GM19351 (cell line): ENCODE results near the gene RHPN2.
"Not testable (repeated sequence)": the region's sequence is repeated elsewhere in the genome, so short reads cannot be mapped to it uniquely, and the experiment has no call there.

Experiments used
- ATAC-seq: cut with Tn5 transposase; IDR thresholded peaks from one replicate; pipeline ENCODE4 v1.9.1; 2021; ENCODE audit warnings: mild to moderate bottlenecking, moderate library complexity; ENCODE audit not compliant: unreplicated experiment

RHPN2 gene

DNA sequence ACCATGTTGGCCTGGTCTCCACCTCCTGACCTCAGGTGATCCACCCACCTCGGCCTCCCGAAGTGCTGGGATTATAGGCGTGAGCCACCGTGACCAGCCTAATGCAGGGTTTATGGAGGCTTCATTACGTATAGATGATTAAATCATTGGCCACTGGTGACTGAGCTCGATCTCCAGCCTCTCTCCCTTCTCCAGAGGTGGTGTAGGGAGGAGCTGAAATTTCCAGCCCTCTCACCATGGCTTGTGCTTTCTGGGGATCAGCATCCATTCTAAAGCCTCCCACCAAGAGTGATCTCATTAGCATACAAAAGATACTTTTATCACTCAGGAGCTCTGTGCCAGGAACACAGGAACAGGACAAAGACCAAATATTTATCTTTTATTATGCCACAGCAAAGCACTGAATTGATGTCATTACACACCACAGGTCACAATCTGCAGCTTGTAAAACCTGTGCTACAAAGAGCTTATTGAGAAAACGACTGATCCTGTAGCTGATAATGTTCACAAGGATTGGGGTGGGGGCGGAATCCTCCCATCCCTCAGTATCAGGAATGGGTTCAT lies 32.4 kb downstream of the RHPN2 start:
- no peak for ATAC-seq

DNA sequence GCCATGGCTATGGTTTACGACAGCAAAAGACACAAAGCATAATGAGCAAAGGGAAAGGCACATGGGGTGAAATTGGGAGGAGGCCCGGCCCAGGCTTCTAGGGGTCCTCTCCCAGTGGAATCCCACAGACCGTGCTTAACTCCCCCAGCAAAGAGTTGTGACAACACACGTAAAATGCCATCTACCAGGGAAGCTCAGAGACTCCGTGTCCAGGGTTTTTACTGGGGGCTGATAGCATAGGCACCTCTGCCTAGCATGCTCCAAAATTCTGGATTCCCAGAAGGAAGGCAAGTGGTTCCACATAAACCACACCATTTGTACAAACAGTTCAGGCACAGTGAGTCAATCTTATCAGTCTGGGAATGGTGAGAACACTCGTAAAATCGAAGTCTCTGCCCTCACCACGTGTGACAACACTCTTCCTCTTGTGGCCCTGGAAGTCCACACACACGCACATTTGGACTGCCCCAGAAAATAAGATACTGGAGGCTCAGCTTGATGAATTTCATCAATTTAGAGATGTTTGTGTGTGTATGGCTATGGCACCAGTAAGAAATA lies 34.9 kb downstream of the RHPN2 start:
- no peak for ATAC-seq

DNA sequence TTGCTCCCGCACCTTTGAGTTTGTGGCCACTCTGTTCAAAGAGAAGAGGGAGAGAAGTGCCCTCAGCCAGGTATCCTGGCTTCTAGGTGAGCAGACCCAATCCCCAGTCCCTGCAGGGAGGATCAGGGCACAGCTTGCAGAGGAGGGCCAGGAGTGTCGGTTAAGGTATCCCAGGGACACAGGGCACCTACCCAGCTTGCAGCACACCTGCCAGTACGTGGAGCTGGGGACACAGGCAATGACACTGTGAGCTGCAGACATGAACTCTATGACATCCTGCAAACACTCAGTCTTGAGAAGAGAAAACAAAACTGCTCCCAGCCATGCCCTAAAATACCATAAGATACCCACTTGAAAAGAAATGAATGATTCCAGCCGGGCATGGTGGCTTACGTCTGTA lies 38.1 kb downstream of the RHPN2 start:
- ATAC-seq, result not testable (repeated sequence)

DNA sequence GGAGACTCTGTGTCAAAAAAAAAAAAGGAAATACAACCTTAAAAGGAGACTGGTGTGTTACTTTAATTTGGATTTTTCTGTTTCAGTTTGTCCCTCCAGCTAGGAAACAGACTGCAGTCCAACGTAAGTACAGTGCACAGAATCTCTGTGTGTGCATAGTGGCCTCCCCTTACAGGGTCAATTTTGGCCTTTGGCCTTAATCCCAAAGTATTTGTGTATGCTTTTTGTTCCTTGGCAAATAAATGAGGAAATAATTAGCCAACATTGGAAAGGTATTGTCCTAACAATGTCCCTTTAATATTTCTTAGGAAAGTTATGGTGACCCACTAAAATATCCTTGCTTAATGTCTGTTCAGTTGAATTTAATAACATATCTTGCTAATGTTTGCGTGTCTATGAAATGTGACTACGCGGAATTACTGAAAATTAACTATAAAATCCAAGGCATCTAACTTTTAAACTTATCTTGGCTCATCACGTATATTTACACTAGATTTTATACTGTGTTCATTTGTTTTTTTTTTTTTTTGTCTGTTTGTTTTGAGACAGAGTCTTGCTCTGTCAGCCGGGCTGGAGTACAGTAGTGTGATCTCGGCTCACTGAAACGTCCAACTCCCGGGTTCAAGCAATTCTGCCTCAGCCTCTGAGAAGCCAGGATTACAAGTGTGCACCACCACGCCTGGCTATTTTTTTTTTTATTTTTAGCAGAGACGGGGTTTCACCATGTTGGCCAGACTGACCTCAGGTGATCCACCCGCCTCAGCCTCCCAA lies 39.0 kb downstream of the RHPN2 start:
- not testable (repeated sequence) for ATAC-seq

DNA sequence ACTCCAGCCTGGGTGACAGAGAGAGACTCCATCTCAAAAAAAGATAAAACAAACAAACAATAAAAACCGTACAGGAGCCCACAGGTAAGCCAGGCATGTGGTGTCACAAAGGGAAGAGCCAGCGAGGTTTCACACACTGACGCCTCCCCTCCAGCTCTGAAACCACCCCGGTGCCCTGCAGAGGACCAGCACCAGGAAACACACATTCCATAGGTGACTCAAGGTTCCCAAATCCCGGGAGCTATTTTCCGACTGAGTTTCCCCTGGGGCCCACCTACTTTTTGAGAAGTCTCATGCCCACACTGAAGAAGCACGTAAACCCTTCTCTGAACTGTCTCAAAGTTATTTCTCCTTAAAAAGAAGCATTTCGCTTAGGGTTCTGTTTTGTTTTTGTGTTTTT lies 40.3 kb downstream of the RHPN2 start:
- no peak for ATAC-seq

DNA sequence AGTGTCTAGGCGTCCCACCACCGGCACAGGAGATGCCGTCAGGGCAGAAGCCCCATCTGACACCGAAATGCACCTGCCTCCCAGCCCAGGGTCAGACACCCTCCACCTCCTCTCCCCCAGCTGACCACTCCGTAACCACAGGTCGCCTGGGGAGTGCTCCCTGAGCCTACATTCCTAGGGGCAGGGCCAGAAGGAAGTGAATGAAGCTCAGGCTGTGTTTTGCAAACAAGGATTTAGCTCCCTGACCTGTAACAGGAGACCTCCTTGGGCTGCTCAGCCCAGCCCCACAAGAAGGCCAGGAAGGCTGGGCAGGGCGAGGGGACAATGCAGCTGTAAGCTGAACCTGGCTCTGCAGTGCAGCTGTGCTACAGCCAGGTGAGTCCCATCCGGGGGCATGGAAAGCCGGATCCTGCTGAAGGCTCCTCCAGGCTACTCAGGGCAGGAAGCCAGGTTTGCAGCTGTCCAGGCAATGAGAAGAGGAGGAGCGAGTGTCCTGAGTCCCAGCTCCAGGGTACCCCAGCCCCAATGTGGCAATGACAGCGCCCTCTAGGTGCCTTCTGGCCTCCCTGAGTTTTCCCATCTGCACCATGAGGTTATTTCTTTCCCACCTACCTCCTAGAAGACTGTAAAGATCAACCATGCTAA lies 42.1 kb downstream of the RHPN2 start:
- ATAC-seq, result no peak

DNA sequence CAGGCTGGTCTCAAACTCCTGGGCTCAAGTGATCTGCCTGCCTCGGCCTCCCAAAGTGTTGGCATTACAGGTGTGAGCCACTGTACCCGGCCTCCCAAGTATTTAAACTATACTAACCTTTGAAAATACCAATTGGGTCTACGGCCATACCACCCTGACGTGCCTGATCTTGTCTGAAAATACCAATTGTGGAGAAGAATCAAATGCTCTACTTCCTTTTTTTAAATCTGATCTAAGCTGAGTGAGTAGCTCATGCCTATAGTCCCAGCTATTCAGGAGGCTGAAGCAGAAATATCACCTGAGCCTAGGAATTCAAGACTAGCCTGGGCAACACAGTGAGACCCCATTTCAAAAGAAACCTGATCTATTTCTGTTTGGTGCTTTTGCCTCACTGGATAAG lies 53.8 kb downstream of the RHPN2 start:
- ATAC-seq, result not testable (repeated sequence)

DNA sequence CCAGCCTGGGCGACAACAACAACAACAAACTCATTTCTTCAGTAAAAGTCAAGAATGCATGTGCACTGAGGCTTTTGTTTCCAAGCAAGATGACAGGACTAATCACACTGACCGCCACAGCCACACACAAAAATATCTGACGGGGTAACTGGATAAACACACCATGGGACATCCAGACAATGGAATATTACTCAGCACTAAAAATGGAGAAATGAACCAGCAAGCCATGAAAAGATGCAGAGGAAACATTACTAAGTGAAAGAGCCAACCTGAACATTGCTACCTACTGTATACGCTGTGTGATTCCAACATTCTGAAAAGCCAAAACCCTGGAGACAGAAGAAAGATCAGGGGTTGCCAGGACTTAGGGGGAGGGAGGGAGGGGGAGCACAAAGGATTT lies 56.0 kb downstream of the RHPN2 start:
- no peak for ATAC-seq

DNA sequence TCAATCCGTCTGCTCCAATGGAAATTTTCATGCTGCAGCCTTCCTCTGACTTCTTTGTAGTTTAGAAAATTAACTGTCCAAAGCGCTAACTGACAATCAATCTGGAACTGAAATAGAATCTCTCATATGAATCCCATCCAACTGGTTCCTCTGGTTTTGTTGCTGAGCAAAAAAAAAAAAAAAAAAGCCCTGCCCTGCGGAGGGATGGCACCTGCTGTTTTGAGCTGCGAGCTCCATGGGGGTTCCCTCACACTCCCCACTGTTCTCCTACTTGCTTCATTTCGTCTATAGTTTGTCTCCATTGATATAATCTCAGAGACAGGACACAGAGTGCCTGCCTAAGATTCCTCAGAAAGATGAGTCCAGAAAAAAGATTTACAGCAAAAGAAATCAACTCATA lies 59.2 kb downstream of the RHPN2 start:
- no peak for ATAC-seq

DNA sequence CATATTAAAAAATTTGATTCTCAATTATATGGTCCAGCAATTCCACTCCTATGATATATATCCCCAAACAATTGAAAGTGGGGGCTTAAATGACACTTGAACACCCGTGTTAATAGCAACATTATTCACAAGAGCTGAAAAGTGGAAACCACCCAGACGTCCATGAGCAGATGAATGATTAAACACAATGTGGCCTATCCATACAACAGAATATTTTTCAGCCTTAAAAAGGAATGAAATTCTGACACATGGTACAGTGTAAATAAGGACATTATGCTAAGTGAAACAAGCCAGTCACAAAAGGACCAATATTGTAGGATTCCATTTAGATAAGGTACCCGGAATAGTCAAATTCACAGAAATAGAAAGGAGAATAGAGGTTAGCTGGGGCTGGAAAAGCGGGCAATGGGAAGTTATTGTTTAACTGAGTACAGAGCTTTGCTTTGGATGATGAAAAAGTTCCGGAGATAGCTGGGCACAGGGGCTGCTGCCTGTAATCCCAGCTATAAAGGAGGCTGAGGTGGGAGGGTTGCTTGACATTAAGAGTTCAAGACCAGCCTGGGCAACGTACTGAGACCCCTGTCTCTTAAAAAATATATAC lies 61.2 kb downstream of the RHPN2 start:
- ATAC-seq, result not testable (repeated sequence)

DNA sequence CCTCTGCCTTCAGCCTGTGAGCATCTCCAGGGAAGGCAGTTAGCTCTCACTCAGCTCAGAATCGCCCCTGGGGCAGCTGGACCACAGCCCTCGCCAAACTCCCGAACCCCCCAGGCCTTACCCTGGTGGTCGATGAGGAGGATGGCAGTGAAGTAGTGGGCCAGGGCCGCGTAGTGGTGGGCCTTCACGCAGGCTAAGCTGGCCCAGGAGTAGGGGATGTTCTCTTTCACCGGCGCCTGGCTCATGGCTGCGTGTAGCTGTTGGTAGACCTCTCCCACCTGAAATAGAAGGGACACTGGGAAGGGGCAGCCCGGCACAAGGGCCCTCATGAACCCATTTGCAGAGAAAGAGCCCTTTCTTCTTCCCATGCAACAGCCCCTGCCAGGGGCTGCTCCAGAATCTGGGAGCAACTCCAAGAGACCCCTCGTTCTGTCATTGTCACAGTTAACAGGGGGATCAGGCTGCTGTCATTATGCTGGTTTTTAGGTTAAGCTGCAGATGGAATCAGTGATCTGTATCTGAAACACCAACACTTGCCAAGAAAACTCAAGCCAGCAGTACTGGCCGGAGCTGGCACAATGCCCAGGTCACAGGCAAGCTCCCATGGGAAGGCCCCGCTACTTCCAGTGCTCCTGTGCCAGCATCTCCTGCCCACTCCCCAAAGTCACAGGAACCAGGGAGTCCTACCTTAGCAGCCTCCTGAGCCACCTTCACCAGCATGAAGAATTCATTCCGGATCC lies 62.4 kb downstream of the RHPN2 start:
- not testable (repeated sequence) for ATAC-seq

DNA sequence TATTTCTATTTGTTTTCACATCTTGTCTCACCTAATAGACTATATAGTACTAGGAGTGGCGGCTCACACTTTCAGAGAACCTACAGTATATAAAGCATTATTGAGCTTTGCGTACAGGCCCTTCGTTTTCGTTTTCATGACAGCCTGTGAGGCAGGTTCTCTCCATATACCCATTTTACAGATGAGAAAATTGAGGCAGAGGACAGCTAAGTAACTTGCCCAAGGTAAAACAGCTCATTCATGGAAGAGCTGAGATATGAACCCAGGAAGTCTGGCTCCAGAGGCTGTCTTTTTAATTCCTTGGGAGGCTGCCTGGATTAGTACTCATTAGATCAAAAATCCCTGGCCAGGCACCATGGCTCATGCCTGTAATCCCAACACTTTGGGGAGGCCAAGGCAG lies 63.8 kb downstream of the RHPN2 start:
- no peak for ATAC-seq

DNA sequence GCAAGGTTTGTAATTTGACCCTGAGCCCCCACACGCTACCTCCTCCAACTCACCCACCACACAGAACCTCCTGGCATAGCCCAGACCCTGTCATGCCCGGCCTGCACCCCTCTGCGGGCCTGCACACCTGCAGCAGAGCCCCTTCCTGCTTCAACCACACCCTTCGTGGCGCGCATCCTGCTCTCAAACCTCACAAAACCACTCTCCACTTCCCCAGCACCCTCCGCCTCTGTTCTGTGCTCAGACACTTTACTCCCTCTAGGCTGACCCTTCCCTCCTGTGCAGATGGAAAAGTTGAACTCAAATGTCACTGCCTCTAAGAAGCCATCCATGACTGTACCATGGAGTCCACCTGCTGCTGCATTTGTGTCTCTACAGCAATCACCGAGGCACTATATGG lies 64.2 kb downstream of the RHPN2 start:
- no peak for ATAC-seq

DNA sequence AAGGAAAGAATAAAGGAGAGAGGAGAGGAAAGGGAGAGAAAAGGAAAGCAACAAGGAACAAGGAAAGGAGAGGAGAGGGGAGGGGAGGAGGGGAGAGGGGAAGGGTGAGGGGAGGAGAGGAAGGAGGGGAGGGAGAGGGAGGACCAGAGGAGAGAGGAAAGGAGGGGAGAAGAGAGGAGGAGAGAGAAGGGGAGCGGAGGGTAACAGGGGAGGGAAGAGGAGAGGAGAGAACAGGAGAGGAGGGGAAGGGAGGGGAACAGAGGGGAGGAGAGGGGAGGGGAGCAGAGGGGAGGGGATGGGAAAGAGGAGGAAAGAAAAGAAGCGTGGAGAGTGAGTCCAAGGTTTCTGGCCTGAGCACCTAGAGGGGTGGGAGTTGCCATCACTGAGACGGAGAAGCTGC lies 66.0 kb downstream of the RHPN2 start:
- ATAC-seq, result no peak

DNA sequence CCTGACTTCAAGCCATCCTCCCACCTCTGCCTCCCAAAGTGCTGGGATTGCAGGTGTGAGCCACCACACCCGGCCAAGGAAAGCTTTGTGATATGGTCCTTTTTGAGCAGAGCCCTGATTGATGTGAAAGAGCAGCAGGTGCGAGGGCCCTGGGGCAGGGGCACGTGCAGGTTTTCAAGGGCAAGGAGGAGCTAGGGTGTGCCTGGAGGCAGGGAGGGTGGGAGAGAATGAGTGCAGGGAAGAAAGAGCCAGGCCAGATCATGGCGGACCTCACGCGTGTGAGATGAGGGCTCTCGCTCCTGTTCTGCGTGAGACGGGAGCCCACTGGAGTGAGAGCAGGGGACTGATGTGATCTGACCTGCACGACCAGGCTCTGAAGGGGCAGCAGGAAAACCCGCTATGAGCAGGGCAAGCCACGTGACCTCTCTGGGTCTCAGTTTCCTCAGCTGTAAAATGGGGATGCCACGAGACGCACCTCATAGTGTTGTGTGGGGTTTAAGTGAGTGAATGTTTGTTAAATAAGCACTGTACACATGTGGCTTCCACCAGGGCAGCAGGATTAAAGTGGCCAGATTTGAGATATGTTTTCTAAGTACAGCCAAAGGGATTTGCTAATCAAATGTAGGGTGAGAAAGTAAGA lies 66.9 kb downstream of the RHPN2 start:
- no peak for ATAC-seq

DNA sequence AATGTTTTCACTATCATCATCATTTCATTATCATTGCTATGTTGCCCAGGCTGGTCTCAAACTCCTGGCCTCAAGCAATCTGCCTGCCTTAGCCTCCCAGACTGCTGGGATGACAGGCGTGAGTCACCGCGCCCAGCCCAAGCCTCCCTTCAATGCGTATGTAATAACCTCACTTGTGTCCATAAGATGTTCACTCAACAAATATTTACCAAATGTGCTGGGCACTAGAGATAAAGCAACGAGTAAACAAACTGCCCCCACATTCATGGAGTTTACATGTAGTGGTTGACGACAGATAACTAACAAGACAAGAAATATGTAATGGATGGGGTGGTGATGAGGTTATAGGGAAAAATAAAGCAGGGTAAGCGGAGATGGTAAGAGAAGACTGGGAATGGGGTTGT lies 67.6 kb downstream of the RHPN2 start:
- ATAC-seq, result not testable (repeated sequence)

DNA sequence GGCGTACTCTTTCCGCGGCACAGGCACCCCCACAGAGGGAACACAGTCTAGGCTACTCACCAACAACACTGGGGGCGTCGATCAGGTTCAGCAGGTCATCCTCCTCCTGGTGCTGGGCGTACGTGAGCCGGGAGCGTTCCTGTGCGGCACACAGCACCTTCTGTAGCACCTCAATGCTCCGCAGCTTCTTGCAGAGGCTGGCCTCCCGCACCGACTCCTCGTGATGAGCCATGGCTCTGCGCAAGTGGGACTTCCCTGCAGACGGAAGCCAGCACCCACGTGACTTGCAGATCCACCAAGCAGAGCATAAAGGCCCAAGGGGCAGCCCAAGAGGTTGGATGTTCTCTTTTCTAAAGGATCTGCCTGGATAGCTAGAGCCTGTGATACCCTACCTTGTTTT lies 68.7 kb downstream of the RHPN2 start:
- ATAC-seq, result not testable (repeated sequence)

DNA sequence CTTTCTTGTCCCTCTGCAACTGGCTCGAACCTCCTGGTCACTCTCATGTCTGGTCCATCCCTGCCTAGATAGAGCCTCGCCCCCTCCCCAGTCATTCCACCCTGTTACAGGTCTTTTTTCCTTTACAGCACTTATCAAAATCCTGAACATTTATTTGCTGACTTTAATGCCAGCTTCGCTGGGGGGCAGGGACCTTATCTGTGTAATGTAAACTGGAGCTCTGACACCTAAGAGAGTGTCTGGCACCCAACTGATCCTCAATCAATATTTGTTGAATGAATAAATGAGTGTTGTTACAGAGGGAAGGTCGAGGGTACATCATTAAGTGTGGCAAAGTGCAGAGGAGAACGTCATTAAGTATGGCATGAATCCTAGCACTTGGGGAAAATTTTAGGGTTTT lies 76.0 kb downstream of the RHPN2 start:
- ATAC-seq, result no peak

DNA sequence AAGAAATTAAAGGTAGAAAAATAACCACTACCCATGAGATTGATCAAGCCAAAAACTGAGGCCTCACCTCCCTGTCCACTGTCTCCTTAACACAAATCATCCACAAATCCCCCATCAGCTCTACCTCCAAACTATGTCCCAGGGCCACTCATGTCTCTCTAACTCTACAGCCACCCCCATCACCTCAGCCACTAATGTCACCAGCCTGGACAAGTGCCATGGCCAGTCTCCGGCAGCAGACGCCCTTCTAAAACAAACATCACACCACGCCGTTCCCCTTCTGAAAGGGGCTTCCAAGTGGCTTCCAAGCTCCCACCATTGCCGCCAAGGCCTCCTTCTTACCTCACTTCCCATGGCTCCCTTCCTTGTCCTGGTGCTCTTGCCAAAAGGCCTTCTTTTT lies 76.4 kb downstream of the RHPN2 start:
- not testable (repeated sequence) for ATAC-seq

DNA sequence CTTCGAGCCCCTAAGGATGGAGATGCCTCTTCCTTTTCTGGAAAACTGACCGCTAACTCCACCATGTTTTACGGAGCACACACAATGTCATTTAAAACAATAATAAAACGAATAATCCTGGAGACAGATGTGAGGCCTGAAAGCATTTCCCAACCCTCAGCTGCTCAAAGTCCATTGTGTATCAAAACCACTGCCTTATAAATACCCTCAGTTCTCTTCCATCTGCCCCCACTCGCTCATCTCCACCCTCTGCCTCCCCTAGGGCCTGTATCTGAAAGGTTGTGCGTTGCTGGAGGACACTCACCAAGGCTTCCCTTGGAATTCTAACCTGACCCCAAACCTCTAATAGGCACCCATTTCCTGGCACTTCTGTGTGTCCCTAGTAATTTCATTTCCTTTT lies 82.2 kb downstream of the RHPN2 start:
- ATAC-seq, result not testable (repeated sequence)
